Heart right ventricle (tissue), 16 donors: ENCODE data around the gene NACC2. TPM values are rescaled to one million over a fixed set of nuclear protein-coding genes. Genes with fewer than 3 reads are reported as not detected.

Source experiments
- ATAC-seq, 8 donors: fragments of 200-7000 bp; cut with Tn5 transposase; one replicate each; pipeline ENCODE4 v1.9.1; 2020; ENCODE audit warnings: mild to moderate bottlenecking in 8 of 8, moderate library complexity in 8 of 8, moderate number of reproducible peaks in 1 of 8
- DNase-seq, 2 donors: peaks; one replicate each; pipeline ENCODE4 v3.0.0-alpha.2; 2020
- H3K27ac ChIP-seq, 10 donors: fragments of 200-600 bp; sonication (generic) in 2 of 10; one replicate each; pipeline versions ENCODE4 v1.5.0 to v1.8.0; 2020 to 2022; ENCODE audit warnings: mild to moderate bottlenecking in 3 of 10
- H3K27me3 ChIP-seq, 7 donors: fragments of 200-600 bp; one replicate each; pipeline ENCODE4 v1.8.0; 2021 to 2022; ENCODE audit warnings: mild to moderate bottlenecking in 2 of 7
- H3K36me3 ChIP-seq, 9 donors: fragments of 200-600 bp; sonication (generic) in 1 of 9; one replicate each; pipeline versions ENCODE4 v1.5.0 to v1.8.0; 2020 to 2022; ENCODE audit warnings: mild to moderate bottlenecking in 2 of 9
- H3K4me1 ChIP-seq, 9 donors: fragments of 200-600 bp; sonication (generic) in 1 of 9; one replicate each; pipeline versions ENCODE4 v1.5.0 to v1.8.0; 2020 to 2022; ENCODE audit warnings: mild to moderate bottlenecking in 4 of 9
- H3K4me3 ChIP-seq, 10 donors: fragments of 200-600 bp; sonication (generic) in 2 of 10; one replicate each; pipeline versions ENCODE4 v1.5.0 to v1.8.0; 2020 to 2022; ENCODE audit warnings: mild to moderate bottlenecking in 7 of 10, moderate library complexity in 2 of 10
- H3K9me3 ChIP-seq, 11 donors: fragments of 200-600 bp in 10 of 11; sonication (generic) in 2 of 11; one replicate each; pipeline versions ENCODE4 v1.5.0 to v1.8.0; 2013 to 2022; ENCODE audit warnings: mild to moderate bottlenecking in 2 of 11, control low read depth in 1 of 11, moderate library complexity in 1 of 11
- CTCF ChIP-seq, 9 donors: fragments of 200-600 bp; sonication (generic) in 2 of 9; IDR thresholded peaks; one replicate each; pipeline versions ENCODE4 v1.5.0 to v1.8.0; 2021 to 2022; ENCODE audit warnings: antibody characterized with exemption in 9 of 9, mild to moderate bottlenecking in 5 of 9, moderate library complexity in 1 of 9
- WGBS, 2 donors: extraction: QIAGEN DNeasy Blood & Tissue Kit; methylation state at CpG; one replicate each; pipeline ENCODE4 v1.1.7; 2013; ENCODE audit warnings: inconsistent platforms in 1 of 2; 5-methylcytosine and 5-hydroxymethylcytosine counted together
- intact Hi-C, 10 donors: fragments of 100-400 bp; cut with DNase I; formaldehyde crosslinking; loops; one replicate each; pipeline versions ENCODE4 v1.11.1 to v1.14.2; 2022
- polyA plus RNA-seq, 2 donors: library from polyadenylated mRNA; stranded (reverse); fragments of 200-250 nt; gene quantifications; one replicate each; pipeline ENCODE4 v1.2.3, GENCODE V29; 2013
- total RNA-seq, 10 donors: library from RNA; stranded (reverse); fragmentation: NEBNext Ultra II Directional in 3 of 10; extraction: Animal tissue kit (Norgen Biotek cat#: 25700) in 3 of 10; gene quantifications; one replicate each; pipeline versions ENCODE4 v1.2.1 to v1.2.4, GENCODE V29; 2021 to 2023
- donor health status: Arrhythmogenic right ventricular cardiomyopathy.
- donor health status: ischemic (EF 13 %, LVEDD 7.1; RV severe dilation, severe dysfunction).
- donor health status: healthy with polysubstance abuse.
- donor health status: DM: no; HTN: yes; CAD: no.
- donor health status: DM: no; HTN: no; CAD: no.
- donor health status: ischemic (EF 25% LVEDD 6.9; RV normal size, moderate dysfunction).
- donor health status: ischemic (EF 25% LVEDD 5.7; RV mildly dilated, moderate dysfunction).
- donor health status: healthy.
- donor health status: DM: yes; HTN: yes; CAD: no.
- donor health status: Ischemic cardiomyopathy.
- donor health status: ischemic (EF 35%, LVEDD 5.7; RV mildly dilated, moderate dysfunction).
- donor health status: nonischemic (EF 11% LVEDD 7.7; RV severe dilation, severe dysfunction).
- donor health status: DM: yes; HTN: yes; CAD: no.
- donor health status: PGD.
- donor health status: ischemic (EF 29% LVEDD 5.4; RV normal size, mild dysfunction).
- donor health status: nonischemic (EF 23%, LVEDD 6.1; RV moderate dilation, normal function).

The NACC2 gene
- total and polyA plus RNA-seq, 12 donors: 15.6 to 55.1 (median 39.7) TPM

- no peaks in the 10 kb centered on the region for H3K9me3 ChIP-seq
- no peaks in the 10 kb centered on the region for H3K36me3 ChIP-seq
- WGBS, 2 donors: 72 to 77% methylated on average over 18 of the region's 18 CpGs
- H3K27me3 ChIP-seq: peaks cover 0 to 3% (median 0%) of the 10 kb centered on the region in 7 donors
- DNase-seq (no peak), ATAC-seq (no peak)
- TF ChIP-seq CTCF (IDR thresholded peaks at IDR 0.05): no peak
- no peak overlapping the region for H3K4me3 ChIP-seq
- H3K4me1 ChIP-seq: peaks cover 6 to 38% (median 26%) of the 10 kb centered on the region in 9 donors
- intact Hi-C loops: no loop called here
- no peak overlapping the region for H3K27ac ChIP-seq
Observed at GRCh38 chr9:135971111-135971766, 123.8 kb downstream of the NACC2 start.

GRCh38 chr9:135970128-135970815 is 124.8 kb downstream of the NACC2 start:
- peaks cover 6 to 38% (median 26%) of the 10 kb centered on the region in 9 donors for H3K4me1 ChIP-seq
- no peak for TF ChIP-seq CTCF (IDR thresholded peaks at IDR 0.05)
- no peaks in the 10 kb centered on the region for H3K9me3 ChIP-seq
- intact Hi-C loops: no loop called here
- no peaks in the 10 kb centered on the region for H3K36me3 ChIP-seq
- ATAC-seq (no peak), DNase-seq (no peak)
- no peak overlapping the region for H3K4me3 ChIP-seq
- H3K27ac ChIP-seq: no peak overlapping the region
- WGBS, 2 donors: 79 to 89% methylated on average over 9 of the region's 9 CpGs
- peaks cover 0 to 3% (median 0%) of the 10 kb centered on the region in 7 donors for H3K27me3 ChIP-seq

GRCh38 chr9:135969064-135969683 is 125.9 kb downstream of the NACC2 start:
- Histone ChIP-seq H3K4me1 (peaks cover 6 to 38% (median 26%) of the 10 kb centered on the region in 9 donors), H3K9me3 (no peaks in the 10 kb centered on the region), H3K27me3 (peaks cover 0 to 3% (median 0%) of the 10 kb centered on the region in 7 donors), H3K27ac (peak overlapping the region in 3 of 10 donors; percentile 8 to 53 (median 48)), H3K4me3 (no peak overlapping the region), H3K36me3 (no peaks in the 10 kb centered on the region)
- ATAC-seq (peak in 1 of 8 donors; percentile 7), DNase-seq (no peak)
- WGBS, 2 donors: 57 to 58% methylated on average over 12 of the region's 12 CpGs
- intact Hi-C loops: loop anchor here in 3 of 10 donors (2.0 kb wide), 1 partner anchor 154 kb away; no protein-coding TSS in a partner anchor
- TF ChIP-seq CTCF (IDR thresholded peaks at IDR 0.05): no peak

- Histone ChIP-seq H3K9me3 (no peaks in the 10 kb centered on the region), H3K27ac (peak overlapping the region in 4 of 10 donors; percentile 6 to 53 (median 9)), H3K4me3 (no peak overlapping the region), H3K4me1 (peaks cover 6 to 35% (median 26%) of the 10 kb centered on the region in 9 donors), H3K36me3 (no peaks in the 10 kb centered on the region), H3K27me3 (peaks cover 0 to 3% (median 0%) of the 10 kb centered on the region in 7 donors)
- intact Hi-C loops: loop anchor here in 3 of 10 donors (2.0 kb wide), 1 partner anchor 154 kb away; no protein-coding TSS in a partner anchor
- peak in 3 of 8 donors; percentile 7 to 34 (median 34) for ATAC-seq
- DNase-seq: no peak
- 37 to 60% methylated on average over 7 of the region's 7 CpGs for WGBS, 2 donors
- TF ChIP-seq CTCF (IDR thresholded peaks at IDR 0.05): no peak
Observed at GRCh38 chr9:135968601-135969000, 126.5 kb downstream of the NACC2 start.
